DMS114 treated with DMSO at 0.1 percent for 48 hours (cell line): Measurements from ENCODE around the gene SCN4B.

Source experiments
- DNase-seq: peaks from one replicate; lab custom pipeline; 2025; ENCODE audit not compliant: unreplicated experiment; lab: John Stamatoyannopoulos, UW

SCN4B gene

DNA sequence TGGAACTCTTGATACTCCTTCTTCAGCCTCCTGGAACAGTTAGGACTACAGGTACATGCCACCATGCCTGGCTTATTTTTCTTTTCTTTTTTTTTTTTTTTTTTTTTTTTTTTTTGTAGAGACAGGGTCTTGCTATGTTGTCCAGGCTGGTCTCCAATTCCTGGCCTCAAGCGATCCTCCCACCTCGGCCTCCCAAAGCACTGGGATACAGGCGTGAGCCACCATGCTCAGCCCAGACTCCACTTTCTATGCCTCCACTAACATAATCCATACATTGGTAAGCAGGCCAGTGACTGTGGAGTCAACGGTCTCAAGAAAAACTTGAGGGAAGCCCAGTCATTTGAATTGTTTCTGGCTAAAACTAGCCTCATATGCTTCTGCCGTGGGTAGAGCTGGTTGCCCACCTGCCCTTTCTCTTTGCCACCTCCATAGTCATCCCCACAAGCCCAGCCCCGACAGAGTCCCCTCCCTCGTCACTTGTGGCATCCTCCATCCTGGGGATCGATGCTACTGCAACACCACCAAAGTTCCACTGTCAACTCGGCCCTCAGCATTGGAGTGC is 21.5 kb upstream of the SCN4B start:
- no peak for DNase-seq

DNA sequence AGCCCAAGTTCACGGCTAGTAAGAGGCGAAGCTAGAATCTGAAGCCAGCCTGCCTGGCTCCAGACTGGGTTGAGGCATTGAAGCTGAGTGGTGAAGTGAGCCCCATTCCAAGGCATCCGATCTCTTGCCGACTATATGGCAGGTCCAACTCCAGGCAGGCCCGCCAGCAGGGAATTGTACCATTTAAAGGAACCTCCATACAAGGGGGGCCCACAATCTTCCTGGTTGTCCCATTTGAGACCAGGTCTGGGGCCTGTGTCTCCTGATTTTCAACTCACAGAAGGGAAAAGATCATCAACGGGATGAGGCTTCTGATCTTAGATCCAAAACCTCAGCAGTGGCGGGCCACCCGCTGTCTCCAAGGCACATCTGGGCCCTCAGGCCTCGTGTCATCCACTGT is 19.7 kb upstream of the SCN4B start:
- no peak for DNase-seq

DNA sequence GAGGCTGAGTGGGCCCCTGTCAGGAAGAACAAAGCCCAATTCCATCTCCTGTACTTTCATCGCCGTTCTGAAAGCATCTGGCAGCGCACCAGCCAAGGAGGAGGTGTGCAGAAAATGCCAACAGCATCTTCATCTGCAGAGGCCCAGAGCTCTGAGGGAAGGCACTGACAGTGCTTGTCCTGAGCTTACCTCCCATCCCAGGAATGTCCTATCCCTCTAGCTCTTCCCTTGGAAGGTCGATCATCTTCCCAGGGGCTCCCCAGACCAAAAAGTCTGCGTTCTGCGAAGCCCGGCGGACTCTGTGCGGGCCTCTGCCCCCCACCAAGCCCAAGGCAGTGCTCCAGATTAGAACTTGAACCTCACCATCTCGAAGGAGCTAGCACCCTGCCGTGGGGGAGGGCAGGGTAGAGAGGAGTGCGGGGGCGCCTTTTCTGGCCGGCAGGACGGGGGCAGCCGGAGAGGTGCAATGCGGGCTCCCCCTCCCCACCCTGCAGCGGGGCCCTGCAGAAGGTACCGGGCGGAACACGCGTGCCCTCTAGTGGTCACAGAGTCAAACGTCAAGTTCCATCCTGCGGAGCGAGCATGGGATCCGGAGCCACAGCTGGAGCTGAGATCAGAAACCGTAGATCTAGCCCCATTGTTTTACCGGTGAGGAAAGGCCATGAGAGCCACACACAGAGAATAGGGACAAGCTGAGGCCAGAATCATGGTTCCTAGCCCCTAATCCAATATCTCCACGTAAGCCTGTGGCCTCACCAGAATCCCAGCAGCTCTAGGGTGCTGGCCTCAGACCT is 18.8 kb upstream of the SCN4B start:
- DNase-seq: peak; percentile 37

DNA sequence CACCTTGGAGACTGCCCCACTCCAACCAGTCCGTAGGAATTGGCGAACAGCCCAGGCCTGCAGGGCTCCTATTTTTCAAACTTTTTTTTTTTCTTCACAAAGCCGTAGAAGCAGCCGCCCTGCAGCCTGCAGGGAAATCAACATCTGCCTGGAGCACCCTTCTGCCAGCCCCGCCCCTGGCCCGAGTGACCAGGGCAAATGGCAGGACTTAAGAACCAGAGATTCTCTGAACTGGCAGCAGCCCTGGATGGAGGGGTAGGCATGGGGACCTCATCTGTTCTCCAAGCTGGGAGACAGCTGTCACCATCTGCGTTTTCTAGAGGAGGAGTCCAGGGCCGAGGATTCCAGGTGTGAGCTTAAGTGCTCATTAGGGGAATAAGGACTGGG is 18.3 kb upstream of the SCN4B start:
- DNase-seq: no peak

DNA sequence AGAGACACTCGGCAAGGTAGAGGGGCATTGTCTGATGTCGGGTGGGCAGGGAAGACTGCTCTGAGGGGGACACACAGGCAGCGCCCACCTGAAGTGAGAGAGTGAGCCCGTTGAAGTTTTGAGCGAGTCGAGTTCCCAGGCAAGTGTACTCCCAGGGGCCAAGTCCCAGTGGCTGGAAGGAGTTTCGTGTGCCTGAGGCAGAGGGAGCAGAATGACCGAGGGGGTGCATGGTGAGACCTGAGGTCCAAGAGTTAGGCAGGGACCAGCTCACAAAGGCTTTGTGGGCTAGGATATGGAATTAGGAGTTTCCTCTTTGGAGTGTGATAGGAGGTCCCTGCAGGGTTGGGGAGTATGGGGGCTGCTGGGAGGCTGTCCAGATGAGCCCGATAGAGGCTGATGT is 17.6 kb upstream of the SCN4B start:
- no peak for DNase-seq

DNA sequence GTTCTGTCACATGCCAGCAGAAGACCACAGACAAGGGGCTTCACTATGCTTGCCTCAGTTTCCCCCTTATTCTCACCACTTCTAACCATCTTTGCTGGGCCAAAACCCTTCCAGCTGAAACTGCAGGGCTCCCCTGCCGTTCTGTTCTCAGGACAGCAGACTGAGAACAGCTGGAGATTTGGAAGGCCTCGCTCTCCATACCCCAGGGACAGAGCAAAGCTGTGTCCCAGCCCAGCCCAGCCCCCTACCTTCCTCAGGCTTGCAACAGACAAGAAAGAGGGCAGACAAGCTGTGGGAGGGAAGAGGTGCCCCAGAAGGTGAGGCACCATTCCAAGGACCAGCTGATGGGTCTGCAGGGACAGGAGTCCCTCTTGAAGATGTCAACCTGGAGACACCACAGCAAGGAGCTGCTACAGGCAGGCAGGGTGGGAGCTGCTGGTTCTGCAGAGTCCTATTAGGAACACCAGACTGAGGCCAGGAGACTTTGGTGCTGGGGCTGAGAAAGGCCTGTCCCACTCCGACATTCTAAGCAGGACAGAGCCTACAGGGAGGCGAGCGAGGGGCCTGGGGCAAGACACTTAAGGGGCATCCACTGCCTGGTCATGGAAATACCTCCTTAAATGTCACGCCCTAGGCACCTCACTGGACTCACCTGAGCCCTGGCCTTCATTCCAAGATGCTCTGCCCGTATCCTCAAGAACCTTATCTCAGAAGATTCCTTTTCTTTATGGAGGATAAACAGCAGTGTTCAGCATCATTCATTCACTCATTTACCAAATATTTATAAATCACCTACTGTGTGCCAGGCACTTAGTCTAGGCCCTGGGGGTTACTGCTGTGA is 16.9 kb upstream of the SCN4B start:
- DNase-seq: no peak

DNA sequence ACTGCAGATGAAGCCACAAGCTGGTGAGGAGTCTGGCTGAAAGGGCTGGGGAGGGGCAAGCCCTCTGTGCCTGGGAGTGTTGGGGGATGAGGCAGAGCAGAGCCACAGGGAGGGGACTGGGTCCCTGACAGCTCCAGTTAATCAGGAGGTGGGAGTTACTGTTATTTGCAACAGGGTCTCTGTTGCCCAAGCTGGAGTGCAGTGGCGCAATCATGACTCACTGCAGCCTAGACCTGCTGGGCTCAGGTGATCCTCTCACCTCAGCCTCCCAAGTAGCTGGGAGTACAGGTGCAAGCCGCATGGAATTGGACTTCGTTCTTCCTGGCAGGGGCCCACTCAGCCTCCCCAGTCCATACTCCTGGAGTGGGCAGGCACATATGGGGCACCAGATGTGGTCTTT is 16.1 kb upstream of the SCN4B start:
- DNase-seq: no peak

DNA sequence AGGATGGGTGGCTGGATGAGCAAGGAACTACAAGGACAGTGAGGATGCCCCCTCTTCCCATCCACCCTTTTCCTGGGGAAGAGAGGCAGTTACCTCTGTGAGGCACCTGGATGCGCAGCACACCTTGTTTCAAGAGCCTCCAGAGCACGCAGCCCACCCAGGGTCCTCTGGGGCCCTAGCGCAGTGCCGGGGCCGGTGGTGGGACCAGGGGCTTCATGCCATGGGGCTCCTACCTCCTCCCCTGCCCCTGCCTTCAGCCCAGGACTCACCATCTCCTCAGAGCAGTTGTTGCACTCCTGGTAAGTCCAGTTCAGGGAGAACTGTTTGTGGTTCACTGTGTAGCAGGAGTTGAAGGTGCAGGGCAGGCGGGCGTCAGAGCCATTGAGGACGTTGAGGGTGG is 15.7 kb upstream of the SCN4B start:
- no peak for DNase-seq

DNA sequence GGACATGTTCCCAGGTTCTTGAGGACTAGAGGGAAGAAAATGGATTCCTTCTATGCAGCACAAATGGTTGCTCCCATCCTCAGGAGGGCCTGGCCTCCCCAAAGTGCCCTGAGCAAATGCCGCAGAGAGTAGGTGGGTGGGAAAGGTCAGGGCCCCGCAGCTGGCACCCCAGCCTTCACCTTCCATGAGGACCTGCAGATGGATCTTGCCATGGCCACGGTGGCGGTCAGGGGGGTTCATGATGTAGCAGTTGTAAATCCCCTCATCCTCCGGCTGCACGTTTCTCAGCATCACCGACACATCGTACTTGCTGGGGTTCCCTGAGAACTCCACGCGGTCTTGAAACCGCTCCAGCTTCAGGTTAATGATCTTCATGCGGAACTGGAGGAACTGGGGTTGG is 15.3 kb upstream of the SCN4B start:
- DNase-seq: no peak

DNA sequence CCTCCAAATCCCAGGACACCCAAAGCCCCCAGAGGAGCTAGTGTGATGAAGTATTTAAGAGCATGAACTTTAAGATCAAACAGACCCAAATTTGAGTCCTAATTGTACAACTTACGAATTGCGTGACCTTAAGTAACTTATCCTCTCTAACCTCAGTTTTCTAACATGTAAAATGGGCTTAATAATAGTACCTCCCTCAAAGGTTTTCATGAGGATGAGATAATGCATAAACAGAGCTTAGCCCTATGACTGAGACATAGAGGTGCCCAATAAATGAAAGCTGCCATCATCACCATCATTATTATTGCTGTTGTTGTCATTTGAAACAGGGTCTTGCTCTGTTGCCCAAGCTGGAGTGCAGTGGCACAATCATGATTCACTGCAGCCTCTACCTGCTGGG is 14.6 kb upstream of the SCN4B start:
- DNase-seq: no peak

DNA sequence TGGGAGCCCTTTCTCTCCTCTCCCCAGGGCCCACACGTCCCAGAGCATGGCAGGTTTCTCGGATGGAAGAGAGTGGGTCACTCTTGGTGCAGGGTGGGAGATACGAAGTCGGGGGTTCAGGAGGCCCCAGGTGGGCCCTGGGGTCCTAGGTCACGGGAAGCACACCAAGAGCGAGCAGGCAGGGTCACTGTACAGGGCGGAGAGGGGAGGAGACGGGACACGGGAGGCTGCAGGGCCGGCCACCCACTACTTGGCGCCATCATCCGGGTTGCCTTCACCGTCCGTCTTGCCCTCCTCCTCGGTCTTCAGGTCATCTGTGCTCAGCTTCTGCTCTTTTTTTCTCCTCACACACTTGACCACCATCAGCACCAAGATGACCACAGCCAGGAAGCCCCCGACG is 14.0 kb upstream of the SCN4B start:
- DNase-seq: no peak

DNA sequence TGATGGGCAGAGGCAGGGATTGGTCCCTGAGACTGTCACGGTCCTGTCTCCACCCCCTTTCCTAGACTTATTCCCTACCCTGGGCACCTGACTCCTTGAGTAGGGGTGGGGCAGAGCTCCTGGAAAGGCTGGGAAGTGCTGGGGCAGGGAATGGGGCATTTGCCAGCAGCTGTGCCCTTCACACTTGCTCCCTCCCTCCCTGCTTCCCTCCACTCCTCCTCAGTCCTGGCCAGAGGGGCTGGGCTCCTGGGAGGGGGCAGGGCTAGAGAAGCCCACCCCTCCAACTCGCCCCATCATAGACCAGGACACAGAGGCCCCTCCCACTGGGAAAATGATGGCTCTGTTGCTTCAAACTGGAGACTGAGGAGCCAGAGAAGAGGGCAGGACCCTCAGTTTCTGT is 12.3 kb upstream of the SCN4B start:
- no peak for DNase-seq

DNA sequence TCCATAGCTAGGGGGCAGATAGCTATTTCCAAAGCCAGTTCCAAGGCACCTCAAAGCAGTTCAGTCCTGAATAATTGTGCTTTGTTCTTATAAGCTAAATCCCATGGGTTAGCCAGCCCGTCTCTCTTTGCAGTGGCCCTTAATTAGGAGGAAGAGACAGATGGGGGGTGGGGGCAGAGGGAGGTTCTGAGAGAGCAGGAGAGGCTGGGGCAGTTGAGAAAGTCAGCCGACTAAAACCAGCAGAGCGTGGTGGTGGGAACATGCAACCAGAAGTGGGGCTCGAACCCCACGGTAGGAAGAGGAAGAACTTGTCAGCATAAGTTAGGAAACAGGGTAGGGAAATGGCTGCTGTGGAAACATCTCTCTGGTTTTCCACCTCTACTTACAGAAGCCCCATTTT is 10.9 kb upstream of the SCN4B start:
- no peak for DNase-seq

DNA sequence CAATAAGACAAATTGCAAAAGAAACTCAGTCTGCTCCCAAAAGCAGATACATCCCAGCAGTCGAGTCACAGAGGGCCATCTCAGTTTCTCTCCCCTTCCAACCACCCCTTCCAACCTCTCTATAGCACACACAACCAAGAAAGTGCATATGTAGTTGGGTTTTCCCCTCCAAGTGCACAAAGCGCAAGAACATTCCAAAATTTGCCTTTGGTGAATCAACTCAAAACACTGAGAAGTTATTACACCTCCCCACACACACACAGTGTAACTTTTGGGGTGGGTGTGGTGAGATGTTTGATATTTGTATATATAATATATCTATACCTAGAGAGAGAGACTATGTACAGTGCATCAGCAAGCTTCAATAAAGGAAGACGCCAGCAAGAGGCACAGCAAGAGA is 10.2 kb upstream of the SCN4B start:
- DNase-seq: no peak

DNA sequence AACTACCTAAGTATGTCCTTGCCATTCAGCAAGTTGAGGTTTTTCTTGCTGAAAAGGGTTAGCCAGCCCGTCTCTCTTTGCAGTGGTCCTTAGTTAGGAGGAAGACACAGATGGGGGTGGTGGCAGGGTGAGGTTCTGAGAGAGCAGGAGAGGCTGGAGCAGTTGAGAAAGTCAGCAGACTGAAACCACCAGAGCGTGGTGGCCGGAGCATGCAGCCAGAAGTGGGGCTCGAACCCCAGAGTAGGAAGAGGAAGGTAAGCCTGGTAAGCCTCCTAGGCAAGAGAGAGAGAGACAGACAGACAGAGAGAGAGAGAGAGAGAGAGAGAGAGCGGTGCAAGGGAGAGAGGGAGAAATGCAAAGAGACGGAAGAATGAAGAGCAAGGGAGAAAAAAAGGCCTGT is 9.2 kb upstream of the SCN4B start:
- DNase-seq: no peak

DNA sequence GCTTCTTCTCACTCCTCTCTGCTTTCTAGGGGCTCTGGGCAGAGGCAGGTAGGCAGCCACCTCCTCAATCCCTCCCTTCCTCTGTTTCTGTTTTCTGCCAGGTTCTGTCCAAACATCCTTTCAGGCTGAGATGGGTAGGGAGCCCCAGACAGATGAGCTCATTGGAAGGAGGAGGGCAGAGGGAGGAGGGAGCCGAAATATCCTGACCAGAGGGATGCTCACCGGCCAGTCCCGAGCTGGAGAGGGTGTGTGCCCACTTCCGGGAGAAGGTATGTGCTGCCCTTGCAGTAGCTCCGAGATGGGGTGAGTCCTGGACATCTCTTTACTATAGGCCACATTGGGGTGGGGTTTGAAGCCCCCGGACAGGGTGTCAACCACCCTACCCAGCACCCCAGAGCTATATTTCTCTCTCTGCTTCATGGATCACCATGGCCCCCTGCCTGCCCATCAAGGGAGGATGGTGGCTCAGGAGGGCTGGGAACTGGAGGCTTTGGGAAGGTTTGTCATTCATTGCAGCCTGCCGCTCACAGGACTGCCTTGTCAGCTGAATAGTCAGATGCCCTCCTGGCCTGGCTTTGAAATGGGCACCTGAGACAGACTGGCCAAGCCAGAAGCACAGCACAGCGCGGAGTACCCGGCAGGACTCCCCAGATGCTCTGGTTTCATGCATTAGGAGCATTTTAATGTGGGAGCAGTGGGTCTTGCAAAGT is 4.7 kb upstream of the SCN4B start:
- DNase-seq: no peak

DNA sequence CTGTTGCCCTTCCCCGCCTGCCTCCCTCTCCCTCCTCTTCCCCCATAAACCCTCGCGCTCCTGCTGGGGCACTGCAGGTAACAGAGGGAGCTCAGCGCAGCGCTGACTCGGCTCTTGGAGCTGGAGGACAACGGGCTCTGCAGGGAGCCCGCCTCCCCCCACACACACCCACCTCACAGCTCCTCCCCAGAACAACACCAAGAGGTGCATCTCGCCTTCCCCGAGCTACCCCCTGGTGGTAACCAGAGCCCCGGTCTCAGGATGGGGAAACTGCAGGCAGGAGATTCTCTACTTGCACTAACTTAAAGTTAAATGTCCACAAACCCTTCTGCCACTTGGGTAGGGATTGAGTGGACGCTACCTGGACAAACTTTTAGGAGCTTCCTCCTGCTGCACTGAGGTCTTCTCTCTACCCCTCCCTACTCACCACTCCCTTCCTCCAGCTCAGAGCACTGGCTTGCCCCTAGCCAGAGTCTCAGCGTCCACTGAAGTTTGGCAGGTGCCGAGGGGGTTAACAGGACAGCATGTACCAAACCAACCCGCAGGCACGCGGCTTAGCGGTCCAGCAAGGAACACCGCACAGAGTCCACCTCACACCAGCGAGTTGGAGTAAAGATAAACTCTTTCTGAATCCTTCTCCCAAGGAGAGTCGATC is 4.0 kb upstream of the SCN4B start:
- no peak for DNase-seq

DNA sequence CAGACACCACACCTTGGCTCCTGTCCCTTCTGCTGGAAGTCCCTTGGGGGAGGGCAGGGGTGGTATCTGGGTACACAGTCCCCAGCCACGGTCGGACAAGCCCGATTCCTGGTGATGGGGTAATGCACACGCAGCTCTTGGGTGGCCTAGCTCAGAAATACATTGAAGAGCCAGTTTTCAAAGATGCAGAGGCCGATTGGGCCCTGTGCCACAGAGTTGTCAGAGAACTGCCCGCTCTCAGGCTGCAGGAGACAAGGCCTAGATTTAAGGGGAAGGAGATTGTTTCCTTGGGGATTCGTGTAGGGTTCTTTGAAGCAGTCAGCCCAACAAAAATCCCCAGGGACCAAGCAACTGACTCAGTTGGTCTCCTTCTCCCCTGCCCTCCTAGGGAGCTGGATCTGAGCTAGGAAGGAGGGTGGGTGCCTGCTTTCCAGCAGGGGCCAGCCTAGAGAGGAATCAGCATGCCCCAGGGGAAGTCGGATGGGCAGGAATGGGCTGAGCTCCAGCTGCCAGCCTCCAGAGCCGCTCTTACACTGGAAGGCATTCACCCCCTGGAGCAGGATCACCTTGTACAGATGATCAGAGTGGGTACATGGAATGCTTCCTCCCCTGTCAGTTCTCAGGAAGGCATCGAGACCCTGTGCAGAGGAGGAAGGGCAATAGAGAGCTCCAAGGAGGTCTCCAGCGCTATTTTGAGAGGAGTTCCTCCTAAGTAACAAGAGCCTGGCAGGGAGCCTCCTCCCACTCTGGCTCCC is 3.3 kb upstream of the SCN4B start:
- DNase-seq: no peak

DNA sequence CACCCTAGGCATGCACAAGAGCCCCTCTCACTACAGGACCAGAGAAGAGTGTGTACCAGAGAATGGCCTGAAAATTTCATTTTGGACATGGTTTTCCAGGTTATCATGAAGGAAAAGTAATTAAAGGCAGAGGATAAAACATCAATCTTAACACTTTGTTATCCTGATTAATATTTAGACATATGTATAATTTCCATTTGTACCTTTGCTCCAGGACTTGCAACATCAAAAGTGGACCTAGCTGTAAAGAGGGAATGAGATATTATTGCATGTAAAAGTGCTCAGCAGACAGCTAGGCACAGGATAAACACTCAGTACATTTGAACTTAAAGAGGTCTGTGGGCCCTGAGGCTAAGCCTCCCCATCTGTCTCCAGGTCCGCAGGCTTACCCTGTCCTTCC is 2.0 kb upstream of the SCN4B start:
- DNase-seq: no peak

DNA sequence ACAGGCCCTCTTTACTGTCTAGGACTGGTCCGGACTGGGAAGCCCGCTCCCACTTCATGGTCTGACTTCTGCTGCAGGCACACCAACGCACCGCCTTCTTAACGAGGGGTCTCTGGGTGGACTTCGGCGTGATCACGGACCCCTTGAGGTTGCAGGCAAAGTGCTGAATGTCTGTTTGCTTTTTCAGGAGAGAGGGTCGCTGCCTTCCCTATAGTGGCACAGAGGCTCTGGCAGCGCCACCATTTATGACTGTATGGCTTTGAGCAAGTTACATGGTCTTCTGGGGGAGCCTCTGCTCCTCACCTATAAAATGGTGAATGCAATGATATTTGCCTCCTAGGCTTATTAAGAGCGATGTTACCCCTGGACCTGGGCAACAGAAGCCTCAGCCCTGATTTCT is 1.4 kb upstream of the SCN4B start:
- no peak for DNase-seq
